Testis (tissue), 2 donors: ENCODE data around the gene SH3RF3.

Experiments used
- POLR2A ChIP-seq: fragments of 450-650 bp; IDR thresholded peaks from one replicate; pipeline ENCODE4 v1.6.1; 2017; ENCODE audit warnings: antibody characterized with exemption, mild to moderate bottlenecking, moderate library complexity
- TF ChIP-seq, protein P1 (sequence below), 3 experiments: fragments of 450-650 bp in 2 of 3; fragments of 200-600 bp in 1 of 3; sonication (generic) in 1 of 3; IDR thresholded peaks; one replicate each; pipeline ENCODE4 v1.5.1; 2016 to 2019; ENCODE audit warnings: antibody characterized with exemption in 3 of 3, mild to moderate bottlenecking in 2 of 3, moderate library complexity in 1 of 3

DNA sequence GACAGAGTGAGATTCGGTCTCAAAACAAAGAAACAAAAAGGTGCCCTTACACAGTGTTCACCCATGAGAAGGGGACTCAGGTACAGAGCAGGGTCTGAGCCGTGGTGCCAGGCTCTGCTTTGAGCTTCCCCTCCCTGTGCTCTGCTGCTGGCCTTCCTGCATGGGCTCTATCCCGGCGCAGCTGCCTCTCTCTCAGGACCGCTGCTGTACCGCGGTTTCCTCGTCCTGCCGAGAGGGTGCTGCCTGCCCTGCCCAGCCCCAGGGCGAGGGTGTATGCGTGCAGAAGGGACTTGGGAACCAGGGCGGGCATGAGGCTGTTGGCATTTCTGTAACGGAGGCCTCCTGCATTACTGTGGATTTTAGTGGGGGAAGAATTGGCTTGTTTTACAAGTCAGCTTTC, 30.1 kb downstream of the SH3RF3 start:
- TF ChIP-seq POLR2A, result no peak
- TF ChIP-seq, protein P1, sequence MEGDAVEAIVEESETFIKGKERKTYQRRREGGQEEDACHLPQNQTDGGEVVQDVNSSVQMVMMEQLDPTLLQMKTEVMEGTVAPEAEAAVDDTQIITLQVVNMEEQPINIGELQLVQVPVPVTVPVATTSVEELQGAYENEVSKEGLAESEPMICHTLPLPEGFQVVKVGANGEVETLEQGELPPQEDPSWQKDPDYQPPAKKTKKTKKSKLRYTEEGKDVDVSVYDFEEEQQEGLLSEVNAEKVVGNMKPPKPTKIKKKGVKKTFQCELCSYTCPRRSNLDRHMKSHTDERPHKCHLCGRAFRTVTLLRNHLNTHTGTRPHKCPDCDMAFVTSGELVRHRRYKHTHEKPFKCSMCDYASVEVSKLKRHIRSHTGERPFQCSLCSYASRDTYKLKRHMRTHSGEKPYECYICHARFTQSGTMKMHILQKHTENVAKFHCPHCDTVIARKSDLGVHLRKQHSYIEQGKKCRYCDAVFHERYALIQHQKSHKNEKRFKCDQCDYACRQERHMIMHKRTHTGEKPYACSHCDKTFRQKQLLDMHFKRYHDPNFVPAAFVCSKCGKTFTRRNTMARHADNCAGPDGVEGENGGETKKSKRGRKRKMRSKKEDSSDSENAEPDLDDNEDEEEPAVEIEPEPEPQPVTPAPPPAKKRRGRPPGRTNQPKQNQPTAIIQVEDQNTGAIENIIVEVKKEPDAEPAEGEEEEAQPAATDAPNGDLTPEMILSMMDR (IDR thresholded peaks at IDR 0.05), result no peak
